Natural killer cell treated with Interleukin-12 subunit alpha and Interleukin-12 subunit beta and Interleukin-15 and Interleukin-18, amount 100 ng/mL, for 72 hours (primary cell): ENCODE data around the gene CYP4A22. TPM values are rescaled to one million over a fixed set of nuclear protein-coding genes. Genes with fewer than 3 reads are reported as not detected.
A peak's percentile ranks its signal among the peaks of the same experiment; 100 is the strongest.
"Not testable (repeated sequence)": the region's sequence is repeated elsewhere in the genome, so short reads cannot be mapped to it uniquely, and the experiment has no call there.

ENCODE experiments used
- ATAC-seq, 2 donors: fragments of 150-1000 bp; cut with Tn5 transposase in 1 of 2; sonication (Bioruptor Pico), chemical (Tn5 transposase) in 1 of 2; 2 replicates each; pipeline ENCODE4 v1.10.0; 2021
- DNase-seq: peaks from one replicate; pipeline ENCODE4 v3.0.0; 2022; ENCODE audit warnings: low spot score
- H3K27ac Mint-ChIP-seq, 2 donors: 1 replicate in 1 of 2; 2 replicates in 1 of 2; pipeline ENCODE4 v1.8.0; 2022; ENCODE audit warnings: mixed read lengths in 2 of 2, mild to moderate bottlenecking in 1 of 2, moderate library complexity in 1 of 2
- H3K27me3 Mint-ChIP-seq, 2 donors: 1 replicate in 1 of 2; 2 replicates in 1 of 2; pipeline ENCODE4 v1.8.0; 2022; ENCODE audit warnings: mixed read lengths in 2 of 2
- H3K36me3 Mint-ChIP-seq: one replicate; pipeline ENCODE4 v1.8.0; 2022; ENCODE audit warnings: mixed read lengths
- H3K4me1 Mint-ChIP-seq, 2 donors: 1 replicate in 1 of 2; 2 replicates in 1 of 2; pipeline ENCODE4 v1.8.0; 2022; ENCODE audit warnings: low read depth in 2 of 2, mixed read lengths in 2 of 2, mild to moderate bottlenecking in 1 of 2
- H3K4me3 Mint-ChIP-seq: one replicate; pipeline ENCODE4 v1.8.0; 2022; ENCODE audit warnings: mixed read lengths
- H3K9me3 Mint-ChIP-seq: 2 replicates; pipeline ENCODE4 v1.8.0; 2022; ENCODE audit warnings: mixed read lengths
- total RNA-seq, 2 donors: library from RNA; stranded (reverse); gene quantifications; one replicate each; pipeline ENCODE4 v1.2.3, GENCODE V29; 2022

Gene CYP4A22
- total RNA-seq, 2 donors from 2014 or later = not detected

DNA sequence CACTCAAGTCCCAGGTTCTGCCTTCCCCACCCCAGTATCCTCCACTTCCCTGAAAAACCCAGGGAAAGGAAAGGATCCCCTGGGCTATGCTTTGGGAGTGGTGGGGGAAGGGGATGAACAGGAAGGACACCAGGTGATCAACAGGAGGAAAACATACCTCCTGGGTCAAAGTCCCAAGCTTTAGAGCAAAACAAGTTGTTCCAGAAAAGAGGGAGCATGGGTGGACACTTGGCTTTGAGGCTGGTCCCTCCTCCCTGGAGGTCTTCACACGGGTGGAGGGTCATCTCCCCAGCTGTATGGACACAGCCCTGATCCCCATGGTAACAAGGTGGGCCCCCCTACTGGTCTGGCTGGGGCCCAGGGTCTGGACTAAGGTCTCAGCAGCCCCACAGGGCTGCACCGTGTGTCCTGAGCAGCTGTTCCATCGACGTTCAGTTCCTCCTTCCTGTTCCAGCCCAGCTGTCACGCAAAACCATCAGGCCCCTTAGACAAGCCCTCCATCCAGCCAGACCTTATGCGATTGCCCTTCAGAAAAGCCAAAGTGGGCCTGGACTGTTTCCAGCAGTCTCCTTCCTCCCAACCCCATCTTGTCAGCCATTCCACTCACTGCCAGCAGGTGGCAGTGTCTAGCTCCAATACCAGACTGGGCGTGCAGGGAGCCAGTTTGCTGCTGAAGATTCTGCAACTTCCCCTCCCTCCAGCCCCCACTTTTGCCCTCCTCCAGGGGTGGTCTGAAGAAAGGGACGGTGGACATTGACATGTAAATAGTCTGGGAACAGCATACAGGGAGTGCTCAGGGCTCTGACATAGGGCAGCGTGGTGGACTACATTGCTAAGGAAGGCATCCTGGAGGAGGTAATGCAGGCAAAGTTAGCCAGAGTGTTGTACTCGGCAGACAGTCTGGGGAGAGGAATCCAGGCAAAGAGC, 55.5 kb downstream of the CYP4A22 start:
- ATAC-seq = peak; percentile 67 to 68
- Mint-ChIP-seq H3K36me3 (no peaks in the 10 kb centered on the region), H3K9me3 (no peaks in the 10 kb centered on the region), H3K4me3 (no peak overlapping the region), H3K4me1 (peaks cover 0 to 7% of the 10 kb centered on the region in 2 donors), H3K27ac (no peak overlapping the region), H3K27me3 (peaks cover 8 to 10% of the 10 kb centered on the region in 2 donors)
- DNase-seq = peak; percentile 74

- DNase-seq, H3K9me3 Mint-ChIP-seq, ATAC-seq, H3K36me3 Mint-ChIP-seq, H3K4me3 Mint-ChIP-seq, H3K27ac Mint-ChIP-seq, H3K4me1 Mint-ChIP-seq: not testable (repeated sequence)
- peaks cover 15 to 18% of the 10 kb centered on the region in 2 donors for H3K27me3 Mint-ChIP-seq
These were observed 56.3 kb downstream of the CYP4A22 start for GRCh38 chr1:47193496-47193895.

- DNase-seq = no peak
- Mint-ChIP-seq H3K36me3 (no peaks in the 10 kb centered on the region), H3K27ac (no peak overlapping the region), H3K9me3 (no peaks in the 10 kb centered on the region), H3K4me1 (peaks cover 0 to 7% of the 10 kb centered on the region in 2 donors), H3K27me3 (peaks cover 23 to 26% of the 10 kb centered on the region in 2 donors), H3K4me3 (no peak overlapping the region)
- ATAC-seq = no peak
These were observed 57.1 kb downstream of the CYP4A22 start for GRCh38 chr1:47194311-47194710.

GRCh38 chr1:47195981-47196380, 58.7 kb downstream of the CYP4A22 start:
- not testable (repeated sequence) for H3K9me3 Mint-ChIP-seq, H3K36me3 Mint-ChIP-seq, DNase-seq, H3K4me3 Mint-ChIP-seq, H3K4me1 Mint-ChIP-seq, H3K27ac Mint-ChIP-seq, ATAC-seq
- H3K27me3 Mint-ChIP-seq = peaks cover 25 to 39% of the 10 kb centered on the region in 2 donors

- ATAC-seq (no peak), DNase-seq (no peak)
- Mint-ChIP-seq H3K4me1 (peaks cover 0 to 4% of the 10 kb centered on the region in 2 donors), H3K27me3 (peaks cover 25 to 46% of the 10 kb centered on the region in 2 donors), H3K9me3 (no peaks in the 10 kb centered on the region), H3K4me3 (no peak overlapping the region), H3K36me3 (no peaks in the 10 kb centered on the region), H3K27ac (no peak overlapping the region)
These were observed 59.4 kb downstream of the CYP4A22 start for GRCh38 chr1:47196622-47197021.

DNA sequence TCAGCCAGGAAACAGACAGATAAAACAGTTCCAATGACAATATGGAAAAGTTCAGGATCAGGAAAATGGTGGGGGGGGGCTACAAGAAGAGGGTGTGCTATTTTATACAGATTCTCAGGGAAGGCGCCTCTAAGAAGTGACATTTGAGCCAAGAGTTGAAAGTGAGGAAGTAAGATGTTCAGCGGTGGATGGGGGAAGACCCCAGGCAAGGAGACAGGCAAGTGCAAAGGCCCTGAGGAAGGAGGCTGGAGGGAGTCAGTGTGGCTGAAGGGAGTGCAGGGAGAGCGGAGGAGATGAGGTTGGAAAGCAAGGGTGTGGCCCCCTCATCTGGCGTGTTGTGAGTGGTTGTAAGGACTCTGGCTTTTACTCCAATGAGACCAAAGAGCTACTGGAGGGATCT, 61.0 kb downstream of the CYP4A22 start:
- ATAC-seq (no peak), DNase-seq (no peak)
- no peaks in the 10 kb centered on the region for H3K36me3 Mint-ChIP-seq
- no peak overlapping the region for H3K4me3 Mint-ChIP-seq
- H3K27me3 Mint-ChIP-seq = peaks cover 24 to 49% of the 10 kb centered on the region in 2 donors
- H3K27ac Mint-ChIP-seq = no peak overlapping the region
- H3K9me3 Mint-ChIP-seq = no peaks in the 10 kb centered on the region
- H3K4me1 Mint-ChIP-seq = no peaks in the 10 kb centered on the region

Other genes starting within 250 kb of the CYP4A22 start
- not detected for gene CYP4A11, start 196.0 kb upstream of the CYP4A22 start, total RNA-seq
- gene CYP4X1, start 113.8 kb upstream of the CYP4A22 start, total RNA-seq = not detected
- not detected for gene CYP4Z1, start 70.2 kb upstream of the CYP4A22 start, total RNA-seq
- gene PDZK1IP1, start 52.6 kb downstream of the CYP4A22 start, total RNA-seq = not detected
- 1 to 10 TPM in 1 of 2 donors, not detected in 1; 1.7 TPM for gene TAL1, start 94.8 kb downstream of the CYP4A22 start, total RNA-seq
- 10 to 100 TPM; 17.6 to 42.7 TPM for gene STIL, start 176.7 kb downstream of the CYP4A22 start, total RNA-seq
- 100 to 1,000 TPM in 1 of 2 donors, 10 to 100 TPM in 1; 90.7 to 112 TPM for gene CMPK1, start 196.3 kb downstream of the CYP4A22 start, total RNA-seq